GM21825 (cell line): Measurements from ENCODE around the gene PLVAP.
A peak's percentile ranks its signal among the peaks of the same experiment; 100 is the strongest.

Experiments used
- ATAC-seq: cut with Tn5 transposase; IDR thresholded peaks from one replicate; pipeline ENCODE4 v1.9.1; 2021; ENCODE audit warnings: mild to moderate bottlenecking, moderate library complexity; ENCODE audit not compliant: unreplicated experiment

PLVAP gene

DNA sequence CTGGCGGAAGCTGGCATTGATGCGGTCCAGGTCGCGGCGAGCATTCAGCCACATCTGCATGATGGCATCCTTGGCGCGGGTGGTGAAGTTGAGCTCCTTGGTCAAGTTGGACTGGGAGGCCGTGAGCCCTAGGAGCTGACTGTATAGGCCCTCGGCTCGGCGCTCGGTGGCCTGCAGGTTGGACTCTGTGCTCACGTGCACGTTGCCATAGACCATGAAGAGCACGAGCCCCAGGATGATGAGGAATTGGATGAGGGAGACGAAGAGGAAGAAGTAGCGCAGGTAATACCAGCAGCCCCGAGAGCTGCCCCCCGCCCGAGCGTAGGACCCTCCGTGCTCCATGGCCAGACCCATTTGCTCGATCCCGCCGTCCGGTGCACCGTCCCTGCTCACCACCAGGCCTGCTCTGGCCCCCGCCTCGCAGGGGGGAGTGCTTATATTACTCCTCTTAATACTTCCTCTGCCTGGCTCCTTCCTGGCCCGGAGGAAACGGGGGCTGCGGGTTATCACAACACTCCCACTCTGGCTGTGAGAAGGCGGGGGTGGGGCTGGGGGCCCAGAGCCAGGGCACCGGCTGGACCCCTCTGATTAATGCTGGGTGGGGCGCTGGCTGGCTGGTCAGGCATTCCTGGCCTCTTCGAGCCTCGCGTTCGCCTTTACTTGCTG is at the start of gene PLVAP:
Gene PLVAP, minus strand, starts transcription at position 408 of the 666 bp plus-strand sequence. Its CDS starts 54 bp downstream, at position 354.
- ATAC-seq = no peak

DNA sequence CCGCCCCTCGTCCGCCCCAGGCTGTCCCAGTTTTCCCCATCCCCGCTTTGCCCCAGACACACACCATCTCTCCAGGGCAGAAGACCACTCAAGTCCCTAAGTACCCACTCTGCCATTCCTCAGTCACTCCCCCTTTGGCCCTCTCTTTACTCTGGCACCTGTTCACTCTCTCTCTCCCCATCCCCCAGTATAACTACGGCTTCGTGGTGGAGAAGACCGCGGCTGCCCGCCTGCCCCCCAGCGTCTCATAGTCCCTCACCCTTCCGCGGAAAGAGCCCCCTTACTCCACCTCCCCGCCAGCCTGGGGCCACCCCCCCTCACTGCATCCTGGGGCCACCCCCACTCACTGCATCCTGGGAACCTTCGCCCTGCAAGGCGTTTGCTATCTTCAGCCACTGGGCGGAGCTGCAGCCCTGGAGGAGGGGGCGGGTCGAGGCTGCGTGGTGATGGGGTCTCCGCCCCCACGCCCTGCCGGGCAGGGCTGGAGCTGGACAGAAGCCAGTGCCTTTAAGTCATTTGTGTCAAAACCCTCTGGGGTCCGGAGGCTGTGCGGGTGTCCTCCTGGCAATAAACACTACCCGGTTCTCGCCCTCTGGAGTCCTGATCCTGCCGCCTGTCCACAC is 47.7 kb upstream of the PLVAP start:
- ATAC-seq = no peak

GRCh38 chr19:17423429-17424208 is 46.5 kb upstream of the PLVAP start:
- ATAC-seq = no peak

DNA sequence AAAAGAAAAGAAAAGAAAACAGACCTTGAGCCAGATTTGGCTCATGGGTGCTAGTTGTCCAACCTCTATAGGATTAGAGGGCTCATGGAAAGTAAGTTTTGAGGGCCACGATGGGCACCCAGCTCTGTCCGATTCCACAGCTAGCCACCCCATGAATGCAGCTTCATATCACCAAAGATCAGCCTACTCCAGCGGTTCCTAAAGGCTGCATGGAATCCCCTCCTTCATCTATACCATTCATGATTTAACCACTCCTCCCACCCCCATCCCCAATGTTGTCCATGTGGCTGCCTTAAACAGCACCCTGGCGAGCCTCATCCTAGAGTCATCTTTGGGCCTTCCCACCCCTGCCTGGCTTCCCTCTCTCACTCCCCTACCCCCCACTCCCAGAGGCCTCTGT is 44.8 kb upstream of the PLVAP start:
- no peak for ATAC-seq

- ATAC-seq = peak; percentile 12
These were observed 43.4 kb upstream of the PLVAP start for GRCh38 chr19:17420475-17420924.

DNA sequence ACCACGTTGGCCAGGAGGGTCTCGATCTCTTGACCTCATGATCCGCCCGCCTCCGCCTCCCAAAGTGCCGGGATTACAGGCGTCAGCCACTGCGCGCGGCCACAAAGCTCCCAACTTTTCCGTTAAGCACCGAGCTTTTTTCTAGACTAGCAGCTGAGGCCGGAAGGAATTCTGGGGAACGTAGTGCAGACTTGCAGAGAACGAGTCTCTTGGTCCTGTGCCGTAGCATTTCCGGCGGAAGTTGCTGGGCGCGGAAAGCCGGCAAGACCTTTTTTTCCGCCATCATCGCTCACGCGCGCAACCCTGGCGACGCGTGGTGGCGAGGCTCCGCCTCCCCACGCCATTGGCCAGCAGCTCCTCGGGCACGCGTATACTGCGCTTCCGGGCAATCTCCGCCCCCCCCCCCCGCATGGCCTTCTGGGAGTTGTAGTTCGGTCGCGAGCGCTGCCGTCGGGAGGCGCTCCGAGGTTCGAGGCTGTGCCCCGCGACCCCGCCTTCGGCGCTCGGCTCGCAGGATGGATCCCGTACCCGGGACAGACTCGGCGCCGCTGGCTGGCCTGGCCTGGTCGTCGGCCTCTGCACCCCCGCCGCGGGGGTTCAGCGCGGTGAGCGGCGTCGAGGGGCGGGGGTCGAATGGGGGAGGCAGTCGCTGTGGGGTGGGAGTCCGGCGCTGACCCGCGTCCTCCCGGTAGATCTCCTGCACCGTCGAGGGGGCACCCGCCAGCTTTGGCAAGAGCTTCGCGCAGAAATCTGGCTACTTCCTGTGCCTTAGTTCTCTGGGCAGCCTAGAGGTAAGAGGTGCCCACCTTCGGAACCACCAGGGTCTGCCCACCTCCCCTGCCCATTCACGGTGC is 42.7 kb upstream of the PLVAP start, which contains the start of gene MVB12A:
Gene MVB12A, plus strand, starts transcription at position 427 of the 854 bp plus-strand sequence. Its CDS starts 89 bp downstream, at position 516.
- peak; percentile 85 for ATAC-seq

GRCh38 chr19:17419154-17419620 is 42.0 kb upstream of the PLVAP start:
- no peak for ATAC-seq

- ATAC-seq = no peak
These were observed 41.6 kb upstream of the PLVAP start for GRCh38 chr19:17418710-17419109.

DNA sequence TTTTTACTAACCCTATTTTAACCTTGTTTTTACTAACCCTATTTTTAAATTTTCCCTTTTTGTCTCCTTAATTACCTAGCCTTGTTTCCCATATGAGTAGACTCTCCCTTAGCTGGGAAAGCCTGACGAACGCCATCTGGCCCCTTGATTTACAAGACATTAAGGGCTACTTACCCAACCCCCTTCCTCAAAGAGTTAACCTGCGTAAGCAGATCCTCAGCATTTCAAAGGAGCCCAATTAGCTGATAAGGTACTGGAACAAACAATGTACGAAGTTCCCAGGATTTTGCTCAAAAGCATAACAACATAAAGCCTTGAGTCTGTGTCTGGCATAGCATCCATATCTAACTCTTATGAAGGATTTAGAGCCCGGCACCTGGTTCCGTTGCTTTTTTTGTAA is 38.0 kb upstream of the PLVAP start:
- no peak for ATAC-seq

GRCh38 chr19:17414097-17414496 is 37.0 kb upstream of the PLVAP start:
- no peak for ATAC-seq

DNA sequence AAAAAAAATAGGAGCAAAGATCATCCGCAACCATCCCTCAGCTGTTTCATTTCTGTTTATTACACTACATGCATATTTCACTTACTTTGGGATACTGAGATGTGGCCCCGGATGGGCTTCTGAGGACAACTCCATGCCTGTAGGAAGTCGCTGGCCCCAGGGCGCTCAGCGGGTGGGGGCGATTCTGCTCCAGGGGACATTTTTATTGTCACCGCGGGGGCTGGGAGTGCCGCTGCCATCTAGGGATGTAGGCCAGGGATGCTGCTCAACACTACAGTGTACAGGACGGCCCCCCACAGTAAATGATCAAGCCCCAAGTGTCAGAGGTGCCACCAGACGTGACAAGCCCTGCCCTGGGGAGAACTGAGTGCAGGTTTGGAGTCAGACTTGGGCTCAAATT is 34.7 kb upstream of the PLVAP start:
- ATAC-seq = no peak

DNA sequence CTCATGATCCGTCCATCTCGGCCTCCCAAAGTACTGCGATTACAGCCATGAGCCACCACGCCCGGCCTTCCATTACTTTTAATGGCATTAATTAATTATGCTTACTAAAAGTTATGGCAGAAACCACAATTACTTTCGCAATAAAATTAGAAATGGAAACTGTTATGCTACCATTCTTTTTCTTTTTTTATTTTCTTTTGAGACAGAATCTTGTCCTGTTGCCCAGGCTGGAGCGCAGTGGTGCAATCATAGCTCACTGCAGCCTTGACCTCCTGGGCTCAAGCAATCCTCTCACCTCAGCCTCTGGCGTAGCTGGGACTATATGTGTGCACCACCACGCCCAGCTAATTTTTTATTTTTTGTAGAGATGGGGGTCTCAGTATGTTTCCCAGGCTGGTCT is 32.8 kb upstream of the PLVAP start:
- ATAC-seq = no peak

DNA sequence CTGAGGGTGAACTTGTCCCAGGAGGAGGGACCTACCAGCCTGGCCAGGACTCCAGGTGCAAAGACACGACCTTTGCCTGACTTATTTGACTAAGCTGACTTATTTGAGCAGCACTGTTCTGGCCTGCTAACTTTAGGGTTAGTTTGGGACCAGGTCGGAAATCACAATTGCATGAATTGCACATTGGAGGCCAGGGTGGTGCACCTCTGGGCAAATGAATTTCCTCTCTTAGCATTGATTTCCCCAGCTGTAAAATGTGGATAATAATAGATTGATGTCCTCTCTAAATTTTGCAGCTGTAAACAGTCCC is 29.7 kb upstream of the PLVAP start:
- no peak for ATAC-seq

DNA sequence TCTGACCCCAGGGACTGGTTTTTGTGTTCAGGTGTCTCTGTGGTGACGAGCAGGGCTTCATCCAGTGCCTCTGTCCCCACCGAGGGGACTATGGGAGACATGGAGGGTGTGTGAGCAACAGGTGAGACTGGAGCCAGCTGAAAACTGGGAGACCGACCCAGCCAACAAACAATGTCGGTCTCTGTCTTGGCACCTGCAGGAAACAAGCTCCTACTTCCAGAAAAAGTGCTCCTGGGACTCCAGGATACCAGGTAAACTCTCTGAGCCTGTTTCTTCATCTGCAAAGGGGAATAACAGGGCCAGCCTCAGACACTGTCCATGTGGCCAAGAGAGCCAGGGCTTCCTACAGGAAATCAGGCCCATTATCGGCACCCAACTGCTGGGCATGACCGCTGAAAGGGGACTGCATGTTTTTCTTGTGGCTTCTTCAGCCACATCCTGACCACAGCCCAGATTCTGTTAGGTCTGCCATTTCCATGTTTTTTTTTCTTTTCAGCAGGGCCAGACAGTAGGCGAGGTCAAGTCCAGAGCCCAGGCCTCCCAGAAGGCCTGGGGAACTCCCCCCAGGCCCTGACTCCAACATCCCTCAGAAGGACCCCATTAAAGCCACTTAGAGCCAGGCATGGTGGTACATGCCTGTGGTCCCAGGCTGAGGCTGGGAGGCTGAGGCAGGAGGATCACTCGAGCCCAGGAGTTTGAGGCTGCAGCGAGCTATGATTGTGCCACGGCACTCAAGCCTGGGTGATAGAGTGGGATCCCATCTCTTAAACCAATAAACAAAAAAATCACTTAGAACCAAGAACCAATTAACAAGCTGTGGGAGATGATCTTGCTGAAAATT is 29.1 kb upstream of the PLVAP start:
- peak; percentile 14 for ATAC-seq

GRCh38 chr19:17405250-17406045 is 28.3 kb upstream of the PLVAP start, which contains the start of gene BST2:
TSS of gene BST2 (minus strand) at chr19:17405630. CDS start at chr19:17405575, 55 bp downstream.
- ATAC-seq = peak; percentile 56

GRCh38 chr19:17404621-17405249 is 27.6 kb upstream of the PLVAP start:
- no peak for ATAC-seq

DNA sequence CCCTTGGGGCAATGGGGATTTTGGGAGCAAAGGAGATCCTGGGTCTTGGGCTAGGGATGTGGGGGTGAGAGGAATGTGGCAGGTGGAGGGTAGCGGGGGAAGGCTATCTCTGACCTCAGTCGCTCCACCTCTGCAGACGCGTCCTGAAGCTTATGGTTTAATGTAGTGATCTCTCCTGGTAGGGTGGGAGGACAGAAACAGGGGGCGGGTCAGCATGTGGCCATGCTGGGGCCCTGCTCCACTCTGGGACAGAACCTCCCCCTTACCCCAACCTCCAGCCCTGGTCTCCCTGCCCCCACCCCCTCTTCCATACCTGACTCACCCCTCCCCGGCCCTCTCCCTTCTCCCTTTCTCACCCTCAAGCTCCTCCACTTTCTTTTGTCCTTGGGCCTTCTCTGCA is 26.9 kb upstream of the PLVAP start:
- ATAC-seq = no peak

DNA sequence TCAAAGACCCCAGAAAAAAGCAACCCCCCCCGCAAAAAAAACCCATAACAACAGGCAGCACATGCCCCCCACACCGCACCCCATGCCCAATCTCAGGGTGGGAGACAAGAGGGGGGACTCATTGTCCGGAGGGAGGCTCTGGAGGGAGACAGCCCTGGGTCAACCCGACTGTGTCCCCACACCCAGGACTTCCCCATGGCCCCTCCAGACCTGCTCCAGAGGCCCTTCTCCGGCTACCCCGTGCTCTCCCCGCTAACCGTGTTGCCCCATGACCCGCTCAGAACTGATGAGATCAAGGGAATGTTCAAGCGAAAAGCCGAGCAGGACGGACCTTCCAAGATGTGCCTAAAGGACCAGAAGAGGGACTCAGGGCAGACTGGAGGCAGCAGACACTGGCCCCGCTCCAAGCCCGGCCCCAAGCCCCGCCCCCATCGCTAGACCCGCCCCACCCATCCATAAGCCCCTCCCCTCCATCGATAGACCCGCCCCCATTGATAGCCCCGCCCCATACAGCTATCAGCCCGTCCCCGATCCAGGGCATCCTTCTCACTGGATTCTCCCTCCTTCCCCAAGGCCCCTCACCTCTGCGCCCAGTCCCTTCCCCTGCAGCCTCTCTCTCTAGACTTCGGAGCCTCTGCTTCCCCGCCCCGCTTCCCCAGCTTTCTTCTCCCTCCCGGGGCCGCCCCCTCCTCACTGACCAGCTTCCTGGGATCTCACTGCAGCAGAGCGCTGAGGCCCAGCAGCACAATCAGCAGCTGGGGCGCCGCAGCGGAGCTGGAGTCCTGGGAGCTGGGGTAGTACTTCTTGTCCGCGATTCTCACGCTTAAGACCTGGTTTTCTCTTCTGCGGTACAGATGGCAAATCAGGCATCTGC is 26.1 kb upstream of the PLVAP start:
- no peak for ATAC-seq
